K562 (cell line): Measurements from ENCODE around the gene ABR. TPM values are rescaled to one million over a fixed set of nuclear protein-coding genes. Genes with fewer than 3 reads are reported as not detected.
A peak's percentile ranks its signal among the peaks of the same experiment; 100 is the strongest.

Experiments used
- CSDE1 ChIP-seq, 2 experiments: fragments of 450-650 bp; IDR thresholded peaks; 2 replicates each; pipeline ENCODE4 v1.6.1; 2016; ENCODE audit warnings: mild to moderate bottlenecking in 1 of 2
- ETV1 ChIP-seq: fragments of 450-650 bp; conservative IDR thresholded peaks from 2 replicates; pipeline ENCODE4 v1.6.1; 2016; ENCODE audit warnings: missing genetic modification characterization, control low read depth, low read depth, missing compliant biosample characterization
- HINFP ChIP-seq: fragments of 450-650 bp; conservative IDR thresholded peaks from 2 replicates; pipeline ENCODE4 v1.6.1; 2016; ENCODE audit warnings: missing genetic modification characterization, low read depth, mild to moderate bottlenecking, control low read depth, missing compliant biosample characterization
- MAZ ChIP-seq, 2 experiments: fragments of 450-650 bp in 1 of 2; sonication (generic) in 1 of 2; formaldehyde crosslinking; IDR thresholded peaks in 1 of 2; conservative IDR thresholded peaks in 1 of 2; 2 replicates each; pipeline versions ENCODE4 v1.4.0 to v1.5.0; 2020; ENCODE audit warnings: mild to moderate bottlenecking in 1 of 2, missing genetic modification reagents in 1 of 2
- RAD21 ChIP-seq, 2 experiments: fragments of 250-450 bp in 1 of 2; fragments of 450-650 bp in 1 of 2; sonication (Bioruptor Pico) in 1 of 2; formaldehyde crosslinking in 1 of 2; IDR thresholded peaks in 1 of 2; conservative IDR thresholded peaks in 1 of 2; 2 replicates each; pipeline versions ENCODE4 v1.4.0 to v1.8.0; 2020 to 2022; ENCODE audit warnings: mild to moderate bottlenecking in 2 of 2, moderate library complexity in 1 of 2
- REST ChIP-seq, 2 experiments: fragments of 450-650 bp; formaldehyde crosslinking in 1 of 2; IDR thresholded peaks; 2 replicates each; pipeline versions ENCODE4 v1.4.0 to v1.6.1; 2014 to 2020; ENCODE audit warnings: mild to moderate bottlenecking in 2 of 2, borderline replicate concordance in 1 of 2, low read depth in 1 of 2
- XRCC5 ChIP-seq: fragments of 200-400 bp; formaldehyde crosslinking; IDR thresholded peaks from 2 replicates; pipeline ENCODE4 v1.6.1; 2017; ENCODE audit warnings: low read depth, mild to moderate bottlenecking, low read length
- ZBTB49 ChIP-seq: sonication (generic); formaldehyde crosslinking; IDR thresholded peaks from 2 replicates; pipeline ENCODE4 v1.8.0; 2022; ENCODE audit warnings: missing genetic modification reagents, mild to moderate bottlenecking, borderline replicate concordance
- ZFP91 ChIP-seq: sonication (generic); formaldehyde crosslinking; IDR thresholded peaks from 2 replicates; pipeline ENCODE4 v1.8.0; 2022; ENCODE audit warnings: mild to moderate bottlenecking, missing genetic modification reagents
- ZSCAN29 ChIP-seq: fragments of 450-650 bp; IDR thresholded peaks from 2 replicates; pipeline ENCODE4 v1.6.1; 2017
- polyA plus RNA-seq, 8 experiments: library from polyadenylated mRNA; depleted of rRNA in 4 of 8; stranded (reverse) in 5 of 8; unstranded in 3 of 8; fragments of >200 nt; fragmentation: Nextera tagmentation in 2 of 8; fragmentation: Illumina TruSeq in 1 of 8; extraction: Ambion mirVana in 2 of 8; extraction: Trizol in 1 of 8; gene quantifications; 2 replicates each; pipeline versions ENCODE4 v1.2.1 to v1.2.3, GENCODE V29; 2011 to 2014; ENCODE audit warnings: inconsistent platforms in 1 of 8, missing spikeins in 1 of 8
- total RNA-seq, 7 experiments: library from RNA; depleted of rRNA in 6 of 7; stranded (reverse); fragments of >200 nt in 6 of 7; fragmentation: Illumina TruSeq in 2 of 7; extraction: Trizol in 2 of 7; gene quantifications; 2 replicates each; pipeline versions ENCODE4 v1.2.1 to v1.2.3, GENCODE V29; 2011 to 2021; ENCODE audit warnings: low replicate concordance in 1 of 7

Gene ABR
- total and polyA plus RNA-seq, 9 of the 15 experiments (the other 6 are each of a cell fraction or from before 2014, with no cell fraction given) = 0.07 to 1.6 (median 0.37) TPM; not detected in 1

GRCh38 chr17:1186923-1187771 lies 7.4 kb upstream of the ABR start (continued):
- TF ChIP-seq REST (IDR thresholded peaks at IDR 0.05; ENCODE audit: borderline replicate concordance) (peak; percentile 65; the same call in 1 of the 2 replicates), REST (CRISPR knock-in tag; IDR thresholded peaks at IDR 0.05; ENCODE audit: low read depth) (no peak), ZSCAN29 (no peak), ZFP91 (CRISPR knock-in tag) (peak; percentile 91), XRCC5 (peak; percentile 66; the same call in 1 of the 2 replicates), ETV1 (tag) (0 out of 2 replicates have a peak, but pooled peaks have one; percentile 9), MAZ (CRISPR knock-in tag; conservative IDR thresholded peaks at IDR 0.05 in 1 of 2, IDR thresholded peaks at IDR 0.05 in 1 of 2) (peak in 1 of 2 experiments; percentile 37; a peak in 1 of 4 replicates), RAD21 (CRISPR knock-in tag; conservative IDR thresholded peaks at IDR 0.05 in 1 of 2, IDR thresholded peaks at IDR 0.05 in 1 of 2) (peak; percentile 64 to 83), CSDE1 (IDR thresholded peaks at IDR 0.05) (no peak), HINFP (peak; percentile 96), ZBTB49 (CRISPR knock-in tag) (0 out of 2 replicates have a peak, but pooled peaks have one; percentile 29)
